ENCODE data around the gene PRKCA.

Gene PRKCA

DNA sequence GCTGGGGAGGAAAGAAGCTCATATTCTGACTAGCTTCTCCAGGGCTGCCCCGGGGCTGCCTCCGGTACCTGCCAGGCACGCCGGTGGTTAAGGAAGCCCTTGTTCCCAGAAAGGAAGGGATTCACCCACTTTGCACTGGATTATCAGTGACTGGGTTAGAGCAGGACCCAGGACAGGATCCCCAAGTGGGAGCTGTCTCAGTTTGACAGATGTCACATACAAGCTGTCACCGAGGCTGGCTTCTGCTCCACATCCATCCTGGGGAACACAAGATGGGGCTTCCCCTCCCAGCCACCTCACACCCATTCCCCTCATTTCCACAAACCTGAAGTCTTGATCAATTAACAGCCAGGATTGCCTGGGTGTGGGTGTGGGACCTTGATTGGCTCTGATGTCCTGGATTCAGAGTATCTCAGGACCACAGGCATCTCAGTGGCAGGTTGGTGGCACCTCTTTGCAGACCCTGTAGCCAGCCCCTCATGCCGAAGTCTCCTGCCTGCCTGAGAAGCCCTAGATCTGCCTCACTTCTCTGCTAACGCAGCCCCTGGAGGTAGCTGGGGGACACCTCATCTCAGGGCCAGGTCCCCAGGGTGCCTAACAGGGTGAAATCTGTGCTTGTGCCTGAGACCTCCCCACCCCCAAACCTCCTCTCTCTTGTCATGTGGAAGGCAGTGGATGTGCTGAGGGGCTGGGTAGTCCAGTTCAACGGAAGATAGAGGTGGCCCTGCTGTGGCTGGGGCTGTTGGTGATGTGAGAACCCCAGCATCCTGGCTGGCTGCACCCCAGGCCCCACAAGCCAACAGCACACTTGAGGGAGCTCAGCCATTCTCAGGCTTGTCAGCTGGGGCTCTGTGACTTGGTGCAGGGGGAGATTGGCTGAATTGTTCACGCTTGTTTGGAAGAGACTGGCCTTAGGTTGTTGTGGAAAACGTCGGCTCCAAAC lies 533.9 kb downstream of the PRKCA start:
- TF ChIP-seq, protein P1, sequence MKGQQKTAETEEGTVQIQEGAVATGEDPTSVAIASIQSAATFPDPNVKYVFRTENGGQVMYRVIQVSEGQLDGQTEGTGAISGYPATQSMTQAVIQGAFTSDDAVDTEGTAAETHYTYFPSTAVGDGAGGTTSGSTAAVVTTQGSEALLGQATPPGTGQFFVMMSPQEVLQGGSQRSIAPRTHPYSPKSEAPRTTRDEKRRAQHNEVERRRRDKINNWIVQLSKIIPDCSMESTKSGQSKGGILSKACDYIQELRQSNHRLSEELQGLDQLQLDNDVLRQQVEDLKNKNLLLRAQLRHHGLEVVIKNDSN (IDR thresholded peaks at IDR 0.05), result no peak
- TF ChIP-seq TCF12 (IDR thresholded peaks at IDR 0.05; ENCODE audit: low read depth), result no peak
- TF ChIP-seq, protein P2, sequence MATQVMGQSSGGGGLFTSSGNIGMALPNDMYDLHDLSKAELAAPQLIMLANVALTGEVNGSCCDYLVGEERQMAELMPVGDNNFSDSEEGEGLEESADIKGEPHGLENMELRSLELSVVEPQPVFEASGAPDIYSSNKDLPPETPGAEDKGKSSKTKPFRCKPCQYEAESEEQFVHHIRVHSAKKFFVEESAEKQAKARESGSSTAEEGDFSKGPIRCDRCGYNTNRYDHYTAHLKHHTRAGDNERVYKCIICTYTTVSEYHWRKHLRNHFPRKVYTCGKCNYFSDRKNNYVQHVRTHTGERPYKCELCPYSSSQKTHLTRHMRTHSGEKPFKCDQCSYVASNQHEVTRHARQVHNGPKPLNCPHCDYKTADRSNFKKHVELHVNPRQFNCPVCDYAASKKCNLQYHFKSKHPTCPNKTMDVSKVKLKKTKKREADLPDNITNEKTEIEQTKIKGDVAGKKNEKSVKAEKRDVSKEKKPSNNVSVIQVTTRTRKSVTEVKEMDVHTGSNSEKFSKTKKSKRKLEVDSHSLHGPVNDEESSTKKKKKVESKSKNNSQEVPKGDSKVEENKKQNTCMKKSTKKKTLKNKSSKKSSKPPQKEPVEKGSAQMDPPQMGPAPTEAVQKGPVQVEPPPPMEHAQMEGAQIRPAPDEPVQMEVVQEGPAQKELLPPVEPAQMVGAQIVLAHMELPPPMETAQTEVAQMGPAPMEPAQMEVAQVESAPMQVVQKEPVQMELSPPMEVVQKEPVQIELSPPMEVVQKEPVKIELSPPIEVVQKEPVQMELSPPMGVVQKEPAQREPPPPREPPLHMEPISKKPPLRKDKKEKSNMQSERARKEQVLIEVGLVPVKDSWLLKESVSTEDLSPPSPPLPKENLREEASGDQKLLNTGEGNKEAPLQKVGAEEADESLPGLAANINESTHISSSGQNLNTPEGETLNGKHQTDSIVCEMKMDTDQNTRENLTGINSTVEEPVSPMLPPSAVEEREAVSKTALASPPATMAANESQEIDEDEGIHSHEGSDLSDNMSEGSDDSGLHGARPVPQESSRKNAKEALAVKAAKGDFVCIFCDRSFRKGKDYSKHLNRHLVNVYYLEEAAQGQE (IDR thresholded peaks at IDR 0.05; ENCODE audit: low read depth), result no peak
- TF ChIP-seq YY1 (IDR thresholded peaks at IDR 0.05; ENCODE audit: low read depth), result no peak
- TF ChIP-seq, protein P3, sequence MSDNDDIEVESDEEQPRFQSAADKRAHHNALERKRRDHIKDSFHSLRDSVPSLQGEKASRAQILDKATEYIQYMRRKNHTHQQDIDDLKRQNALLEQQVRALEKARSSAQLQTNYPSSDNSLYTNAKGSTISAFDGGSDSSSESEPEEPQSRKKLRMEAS (IDR thresholded peaks at IDR 0.05), result no peak
- no peak for TF ChIP-seq EGR1 (IDR thresholded peaks at IDR 0.05)
- TF ChIP-seq EP300 (IDR thresholded peaks at IDR 0.05; ENCODE audit: borderline replicate concordance), result no peak
- no peak for TF ChIP-seq FOXM1 (IDR thresholded peaks at IDR 0.05; ENCODE audit: borderline replicate concordance, low read depth)
- no peak for TF ChIP-seq CREB1 (IDR thresholded peaks at IDR 0.05; ENCODE audit: low read depth)
- TF ChIP-seq RAD21 (IDR thresholded peaks at IDR 0.05; ENCODE audit: low read depth), result no peak
- TF ChIP-seq CEBPB (IDR thresholded peaks at IDR 0.05), result no peak
- TF ChIP-seq TAF1 (IDR thresholded peaks at IDR 0.05; ENCODE audit: low read depth), result no peak
- no peak for TF ChIP-seq TEAD4 (IDR thresholded peaks at IDR 0.05)
- TF ChIP-seq NFIC (IDR thresholded peaks at IDR 0.05), result no peak
- no peak for TF ChIP-seq ZBTB7A (IDR thresholded peaks at IDR 0.05; ENCODE audit: low read depth)

DNA sequence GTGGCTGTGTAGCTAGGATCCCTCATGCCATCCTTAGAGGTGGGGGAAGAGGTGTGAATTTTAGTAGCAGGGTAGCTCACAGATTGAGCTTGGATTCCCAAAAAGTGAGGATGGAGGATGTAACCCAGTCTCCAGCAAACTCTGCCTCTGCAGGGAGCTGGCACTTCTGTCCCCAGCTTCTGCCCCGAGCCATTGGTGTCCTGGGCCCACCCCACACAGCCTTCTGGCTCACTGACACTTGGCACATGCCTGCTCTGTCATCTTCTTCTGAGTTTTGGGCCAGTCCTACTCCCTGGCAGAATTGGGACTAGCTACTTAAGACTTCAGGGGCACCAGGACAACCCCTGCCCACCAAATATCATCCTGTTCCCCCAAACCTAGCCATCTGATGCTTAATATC lies 534.8 kb downstream of the PRKCA start:
- TF ChIP-seq FOXM1 (IDR thresholded peaks at IDR 0.05; ENCODE audit: borderline replicate concordance, low read depth), result no peak
- TF ChIP-seq RAD21 (IDR thresholded peaks at IDR 0.05; ENCODE audit: low read depth), result no peak
- TF ChIP-seq, protein P2 (IDR thresholded peaks at IDR 0.05; ENCODE audit: low read depth), result no peak

DNA sequence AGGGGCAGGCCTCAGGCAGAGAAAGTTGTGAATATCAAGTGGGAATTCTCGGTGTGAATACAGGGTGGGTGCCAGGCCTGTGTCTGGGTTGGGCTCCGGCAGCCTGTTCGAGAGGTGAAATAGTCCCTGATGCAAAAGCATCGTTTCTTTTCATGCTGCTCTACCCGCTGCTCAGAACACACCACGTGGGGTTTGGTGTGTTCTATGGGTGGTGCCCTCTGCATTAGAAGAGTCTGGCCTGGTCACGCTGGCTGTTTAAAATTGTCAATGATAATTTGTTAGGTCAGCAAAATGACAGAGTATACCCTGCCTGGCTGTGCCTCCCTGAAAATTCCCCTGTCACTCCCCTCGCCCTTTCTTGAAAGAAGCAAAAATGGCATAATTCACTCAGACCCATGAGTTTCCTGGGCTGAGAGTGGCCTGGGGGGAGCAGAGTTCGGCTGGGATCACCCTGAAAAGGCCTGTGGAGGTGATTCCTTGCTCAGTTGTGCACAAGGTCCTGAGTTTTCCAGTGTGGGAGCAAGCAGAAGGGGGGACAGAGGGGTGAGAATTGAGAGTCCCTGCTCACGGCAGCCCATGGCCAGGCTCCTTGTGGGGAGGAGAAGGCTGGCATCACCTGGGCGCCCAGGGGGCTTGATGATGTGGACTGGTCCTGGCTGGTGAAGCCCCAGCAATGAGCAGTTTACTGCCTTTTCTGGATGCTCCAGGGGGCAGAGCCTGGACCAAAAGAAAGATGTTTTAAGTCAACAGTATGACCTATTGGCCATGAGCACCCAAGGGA lies 535.7 kb downstream of the PRKCA start:
- TF ChIP-seq EP300 (IDR thresholded peaks at IDR 0.05; ENCODE audit: borderline replicate concordance), result no peak
- no peak for TF ChIP-seq CEBPB (IDR thresholded peaks at IDR 0.05)
- TF ChIP-seq NFIC (IDR thresholded peaks at IDR 0.05), result no peak
- TF ChIP-seq TEAD4 (IDR thresholded peaks at IDR 0.05), result no peak
- TF ChIP-seq, protein P2 (IDR thresholded peaks at IDR 0.05; ENCODE audit: low read depth), result no peak

DNA sequence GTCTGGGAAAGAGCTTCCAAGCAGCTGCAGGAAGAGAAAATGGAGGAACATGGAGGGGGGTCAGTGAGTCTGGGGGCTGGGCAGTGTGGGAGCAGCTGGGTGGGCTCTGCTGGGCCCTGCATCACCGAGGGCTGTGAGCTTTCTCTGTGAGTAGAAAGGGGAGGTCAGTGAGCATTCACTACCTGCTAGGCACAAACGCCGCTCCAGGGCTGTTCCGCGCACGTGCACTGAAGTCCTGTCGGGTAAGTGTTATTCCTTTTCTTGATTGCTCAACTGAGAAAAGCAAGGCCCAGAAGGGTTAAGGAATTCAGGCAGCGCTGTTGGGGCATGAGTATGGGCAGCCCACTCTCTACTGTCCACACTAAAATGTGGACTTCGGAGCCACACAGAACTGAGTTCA lies 537.2 kb downstream of the PRKCA start:
- TF ChIP-seq, protein P3 (IDR thresholded peaks at IDR 0.05), result no peak
- TF ChIP-seq ZBTB7A (IDR thresholded peaks at IDR 0.05; ENCODE audit: low read depth), result no peak
- TF ChIP-seq EP300 (IDR thresholded peaks at IDR 0.05; ENCODE audit: borderline replicate concordance), result no peak
- no peak for TF ChIP-seq YY1 (IDR thresholded peaks at IDR 0.05; ENCODE audit: low read depth)
- TF ChIP-seq EGR1 (IDR thresholded peaks at IDR 0.05), result no peak
- TF ChIP-seq CREB1 (IDR thresholded peaks at IDR 0.05; ENCODE audit: low read depth), result no peak
- TF ChIP-seq TAF1 (IDR thresholded peaks at IDR 0.05; ENCODE audit: low read depth), result no peak
- TF ChIP-seq RAD21 (IDR thresholded peaks at IDR 0.05; ENCODE audit: low read depth), result no peak
- TF ChIP-seq TCF12 (IDR thresholded peaks at IDR 0.05; ENCODE audit: low read depth), result no peak
- TF ChIP-seq, protein P1 (IDR thresholded peaks at IDR 0.05), result no peak
- no peak for TF ChIP-seq FOXM1 (IDR thresholded peaks at IDR 0.05; ENCODE audit: borderline replicate concordance, low read depth)
- no peak for TF ChIP-seq TEAD4 (IDR thresholded peaks at IDR 0.05)
- TF ChIP-seq CEBPB (IDR thresholded peaks at IDR 0.05), result no peak
- TF ChIP-seq, protein P2 (IDR thresholded peaks at IDR 0.05; ENCODE audit: low read depth), result no peak
- no peak for TF ChIP-seq NFIC (IDR thresholded peaks at IDR 0.05)
